Right lobe of liver (tissue), 6 donors: ENCODE data around the gene BMP7. TPM values are rescaled to one million over a fixed set of nuclear protein-coding genes. Genes with fewer than 3 reads are reported as not detected.

Source experiments
- ATAC-seq, 4 donors: fragments of 200-7000 bp; cut with Tn5 transposase; one replicate each; pipeline ENCODE4 v1.9.1; 2020; ENCODE audit warnings: mild to moderate bottlenecking in 4 of 4, moderate library complexity in 4 of 4
- DNase-seq, 3 donors: peaks; one replicate each; pipeline ENCODE4 v3.0.0-alpha.2; 2020
- H3K27ac ChIP-seq, 3 donors: fragments of 200-600 bp; one replicate each; pipeline ENCODE4 v1.8.0; 2022
- H3K27me3 ChIP-seq, 2 donors: fragments of 200-600 bp; one replicate each; pipeline ENCODE4 v1.8.0; 2022
- H3K36me3 ChIP-seq, 4 donors: fragments of 200-600 bp; sonication (generic) in 1 of 4; one replicate each; pipeline versions ENCODE4 v1.5.1 to v1.8.0; 2017 to 2022; ENCODE audit warnings: control low read depth in 1 of 4
- H3K4me1 ChIP-seq, 4 donors: fragments of 200-600 bp; sonication (generic) in 1 of 4; one replicate each; pipeline versions ENCODE4 v1.5.1 to v1.8.0; 2017 to 2022; ENCODE audit warnings: control low read depth in 1 of 4
- H3K4me3 ChIP-seq, 3 donors: fragments of 200-600 bp; one replicate each; pipeline ENCODE4 v1.8.0; 2022
- H3K9me3 ChIP-seq, 4 donors: fragments of 200-600 bp; sonication (generic) in 1 of 4; one replicate each; pipeline versions ENCODE4 v1.5.1 to v1.8.0; 2017 to 2022; ENCODE audit warnings: control low read depth in 1 of 4
- CTCF ChIP-seq, 4 donors: fragments of 200-600 bp in 3 of 4; fragments of 450-650 bp in 1 of 4; IDR thresholded peaks; one replicate each; pipeline versions ENCODE4 v1.5.1 to v1.8.0; 2016 to 2022; ENCODE audit warnings: antibody characterized with exemption in 4 of 4, mild to moderate bottlenecking in 2 of 4
- POLR2A ChIP-seq: fragments of 450-650 bp; IDR thresholded peaks from one replicate; pipeline ENCODE4 v1.6.1; 2017; ENCODE audit warnings: antibody characterized with exemption, mild to moderate bottlenecking
- WGBS: methylation state at CpG from one replicate; pipeline ENCODE4 v1.1.6; 2018; ENCODE audit warnings: low coverage, low lambda C conversion rate; ENCODE audit not compliant: insufficient coverage; ENCODE audit errors: missing lambda C conversion rate; 5-methylcytosine and 5-hydroxymethylcytosine counted together
- intact Hi-C, 2 donors: fragments of 100-400 bp; cut with DNase I; formaldehyde crosslinking; loops; one replicate each; pipeline versions ENCODE4 v1.11.2 to v1.14.1; 2022
- total RNA-seq, 6 experiments: library from RNA; depleted of rRNA in 2 of 6; stranded (reverse); fragments of >200 nt in 2 of 6; fragmentation: NEBNext Ultra II Directional in 3 of 6; extraction: Animal tissue kit (Norgen Biotek cat#: 25700) in 3 of 6; gene quantifications; one replicate each; pipeline versions ENCODE4 v1.1.0 to v1.2.4, GENCODE V29; 2016 to 2023
- donor health status: DM: no; HTN: yes; CAD: no.
- donor health status: DM: no; HTN: no; CAD: no.
- donor health status: DM: no; HTN: no; CAD: no.
- donor health status: DM: no; HTN: yes; CAD: no.
- donor health status: DM: no; HTN: yes; CAD: no.

BMP7 gene
- total RNA-seq, 6 experiments from 2014 or later: not detected

GRCh38 chr20:57263801-57264792 is 2.3 kb downstream of the BMP7 start:
- Histone ChIP-seq H3K27ac (no peak overlapping the region), H3K9me3 (no peaks in the 10 kb centered on the region), H3K27me3 (peaks cover 17 to 19% of the 10 kb centered on the region in 2 donors), H3K4me1 (peaks cover 0 to 10% (median 0%) of the 10 kb centered on the region in 4 donors), H3K4me3 (no peak overlapping the region), H3K36me3 (no peaks in the 10 kb centered on the region)
- 18% methylated on average over 18 of the region's 54 CpGs for WGBS
- TF ChIP-seq CTCF (IDR thresholded peaks at IDR 0.05) (no peak), POLR2A (no peak)
- DNase-seq (no peak), ATAC-seq (peak; percentile 33 to 70 (median 51))
- intact Hi-C loops: no loop called here

DNA sequence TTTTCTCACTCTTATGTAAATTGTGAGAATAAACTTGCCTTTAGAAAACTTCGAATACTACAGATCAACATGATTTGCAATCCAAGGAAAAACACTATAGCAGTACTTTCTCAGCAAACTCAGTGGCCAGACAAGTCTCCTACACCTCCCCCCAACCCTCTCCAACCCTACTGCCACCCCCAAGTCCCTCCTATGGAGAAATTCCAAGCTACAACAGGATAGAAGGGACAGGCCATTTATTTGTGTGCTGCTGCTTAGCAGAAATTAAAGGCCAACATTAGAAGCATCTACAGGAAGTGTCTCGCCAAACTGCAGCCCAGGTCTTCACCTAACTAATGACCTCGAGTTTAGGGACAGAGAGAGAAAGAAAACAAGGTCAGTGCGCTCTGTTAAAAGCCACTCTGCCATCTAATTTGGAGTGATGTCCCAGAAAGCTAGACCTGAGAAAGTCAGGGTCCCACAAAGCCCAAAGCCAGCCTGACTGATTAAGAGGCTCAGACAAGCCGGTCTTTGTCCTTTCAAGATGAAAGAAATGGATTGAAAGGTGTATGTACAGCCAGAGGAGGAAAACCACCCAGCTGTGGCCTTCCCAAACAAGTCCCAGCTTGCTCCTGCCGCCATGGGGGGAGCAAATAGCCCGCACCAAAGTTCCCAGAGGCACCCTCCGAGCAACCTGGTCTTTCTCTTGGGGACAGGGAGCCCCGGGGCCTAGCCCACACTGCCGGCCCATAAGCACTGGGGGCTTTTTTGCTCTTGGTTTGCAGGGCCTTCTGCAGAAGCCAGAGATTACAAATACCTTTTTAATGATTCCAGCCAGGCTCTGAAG is 3.4 kb downstream of the BMP7 start:
- Histone ChIP-seq H3K27me3 (peaks cover 17 to 19% of the 10 kb centered on the region in 2 donors), H3K9me3 (no peaks in the 10 kb centered on the region), H3K36me3 (no peaks in the 10 kb centered on the region), H3K4me1 (peaks cover 0 to 10% (median 0%) of the 10 kb centered on the region in 4 donors), H3K4me3 (no peak overlapping the region), H3K27ac (no peak overlapping the region)
- ATAC-seq (no peak), DNase-seq (no peak)
- TF ChIP-seq POLR2A (no peak), CTCF (IDR thresholded peaks at IDR 0.05) (no peak)
- intact Hi-C loops: no loop called here
- WGBS: 37% methylated on average over 7 of the region's 10 CpGs

- Histone ChIP-seq H3K36me3 (no peaks in the 10 kb centered on the region), H3K9me3 (no peaks in the 10 kb centered on the region), H3K27ac (no peak overlapping the region), H3K4me3 (no peak overlapping the region), H3K27me3 (peaks cover 17 to 19% of the 10 kb centered on the region in 2 donors), H3K4me1 (peaks cover 0 to 10% (median 0%) of the 10 kb centered on the region in 4 donors)
- no peak for DNase-seq
- 64% methylated on average over 6 of the region's 10 CpGs for WGBS
- intact Hi-C loops: no loop called here
- TF ChIP-seq CTCF (IDR thresholded peaks at IDR 0.05) (no peak), POLR2A (no peak)
- no peak for ATAC-seq
These were observed 4.1 kb downstream of the BMP7 start for GRCh38 chr20:57262301-57262700.

GRCh38 chr20:57261457-57262251 is 4.8 kb downstream of the BMP7 start:
- Histone ChIP-seq H3K4me1 (peaks cover 0 to 10% (median 0%) of the 10 kb centered on the region in 4 donors), H3K4me3 (no peak overlapping the region), H3K36me3 (no peaks in the 10 kb centered on the region), H3K27ac (no peak overlapping the region), H3K9me3 (no peaks in the 10 kb centered on the region), H3K27me3 (peaks cover 15 to 16% of the 10 kb centered on the region in 2 donors)
- TF ChIP-seq POLR2A: no peak
- no peak for TF ChIP-seq CTCF (IDR thresholded peaks at IDR 0.05)
- ATAC-seq: no peak
- intact Hi-C loops: no loop called here
- no peak for DNase-seq
- 66% methylated on average over 13 of the region's 13 CpGs for WGBS
